AG09309 (cell line): Measurements from ENCODE around the gene SFXN3.

Source experiments
- DNase-seq: peaks from one replicate; pipeline ENCODE4 v3.0.0-alpha.2; 2010; ENCODE audit warnings: low read depth
- H3K4me3 ChIP-seq: 2 replicates; pipeline ENCODE4 v1.5.1; 2011; ENCODE audit warnings: mild to moderate bottlenecking, low read depth, low read length, moderate library complexity; ENCODE audit not compliant: control insufficient read depth
- CTCF ChIP-seq: IDR thresholded peaks from 2 replicates; pipeline ENCODE4 v1.5.1; 2011; ENCODE audit warnings: mild to moderate bottlenecking, low read depth, low read length, inconsistent platforms; ENCODE audit not compliant: insufficient read depth, control insufficient read depth; ENCODE audit errors: missing control alignments

The SFXN3 gene

GRCh38 chr10:101021692-101022251, 9.3 kb upstream of the SFXN3 start:
- H3K4me3 ChIP-seq, result no peak overlapping the region
- no peak for TF ChIP-seq CTCF
- no peak for DNase-seq

DNA sequence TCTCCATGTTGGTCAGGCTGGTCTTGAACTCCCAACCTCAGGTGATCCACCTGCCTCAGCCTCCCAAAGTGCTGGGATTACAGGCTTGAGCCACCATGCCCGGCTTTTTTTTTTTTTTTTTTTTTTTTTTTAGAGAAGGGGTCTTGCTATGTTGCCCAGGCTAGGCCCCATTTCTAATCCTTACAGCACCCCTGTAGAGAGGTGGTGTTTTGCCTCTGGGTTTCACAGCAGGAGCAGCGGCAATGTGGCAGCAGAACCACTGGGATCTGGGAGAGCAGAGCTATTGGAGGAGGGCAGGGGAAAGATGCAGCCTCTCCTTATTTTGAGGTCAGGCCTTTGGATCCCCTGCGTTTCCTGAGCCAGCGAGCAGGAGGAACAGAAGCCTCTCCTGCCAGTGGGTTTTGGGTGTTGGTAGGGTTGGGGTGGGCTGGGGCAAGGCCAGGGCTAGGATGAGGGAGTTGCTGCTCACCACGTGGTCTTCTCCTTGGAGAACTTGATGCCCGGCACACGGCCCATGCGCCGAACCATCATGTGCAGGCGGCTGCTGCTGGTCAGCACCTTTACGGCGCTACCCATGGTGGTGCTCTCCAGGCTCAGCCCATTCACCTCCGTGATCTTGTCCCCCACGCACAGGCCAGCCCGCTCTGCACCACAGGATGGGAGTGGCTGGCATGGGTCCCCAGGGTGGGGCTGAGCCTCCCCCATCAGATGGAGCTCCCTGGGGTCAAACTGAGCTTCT, 7.9 kb upstream of the SFXN3 start:
- DNase-seq, result no peak
- no peak for TF ChIP-seq CTCF
- no peak overlapping the region for H3K4me3 ChIP-seq

DNA sequence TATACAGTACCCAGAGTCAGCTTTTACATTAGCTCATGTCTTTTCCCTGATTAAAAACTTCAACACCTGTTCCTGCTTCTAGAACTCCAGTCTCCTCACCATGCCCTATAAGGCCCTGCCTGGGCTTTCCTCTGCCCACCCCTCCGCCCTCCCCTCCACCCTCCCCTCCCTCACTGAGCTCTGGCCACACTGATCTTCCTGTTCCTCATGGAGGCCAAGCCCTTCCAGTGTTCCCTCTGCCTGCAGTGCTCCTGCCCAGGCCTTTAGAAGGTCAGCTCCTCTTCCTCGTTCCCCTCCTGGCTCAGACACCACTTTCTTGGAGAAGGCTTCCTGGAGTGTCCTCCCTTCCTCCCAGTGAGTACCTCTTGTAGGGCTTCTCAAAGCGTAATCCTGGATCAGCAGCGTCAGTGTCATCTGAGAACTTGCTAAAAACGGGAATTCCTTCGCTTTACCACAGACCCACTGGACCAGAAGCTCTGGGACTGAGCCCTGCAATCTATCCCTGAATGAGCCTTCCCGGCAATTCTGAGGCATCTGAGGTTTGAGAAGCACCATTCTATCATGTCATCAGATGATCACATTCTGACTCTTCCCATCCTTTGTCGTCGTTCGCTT, 3.8 kb upstream of the SFXN3 start:
- TF ChIP-seq CTCF, result no peak
- H3K4me3 ChIP-seq, result no peak overlapping the region

DNA sequence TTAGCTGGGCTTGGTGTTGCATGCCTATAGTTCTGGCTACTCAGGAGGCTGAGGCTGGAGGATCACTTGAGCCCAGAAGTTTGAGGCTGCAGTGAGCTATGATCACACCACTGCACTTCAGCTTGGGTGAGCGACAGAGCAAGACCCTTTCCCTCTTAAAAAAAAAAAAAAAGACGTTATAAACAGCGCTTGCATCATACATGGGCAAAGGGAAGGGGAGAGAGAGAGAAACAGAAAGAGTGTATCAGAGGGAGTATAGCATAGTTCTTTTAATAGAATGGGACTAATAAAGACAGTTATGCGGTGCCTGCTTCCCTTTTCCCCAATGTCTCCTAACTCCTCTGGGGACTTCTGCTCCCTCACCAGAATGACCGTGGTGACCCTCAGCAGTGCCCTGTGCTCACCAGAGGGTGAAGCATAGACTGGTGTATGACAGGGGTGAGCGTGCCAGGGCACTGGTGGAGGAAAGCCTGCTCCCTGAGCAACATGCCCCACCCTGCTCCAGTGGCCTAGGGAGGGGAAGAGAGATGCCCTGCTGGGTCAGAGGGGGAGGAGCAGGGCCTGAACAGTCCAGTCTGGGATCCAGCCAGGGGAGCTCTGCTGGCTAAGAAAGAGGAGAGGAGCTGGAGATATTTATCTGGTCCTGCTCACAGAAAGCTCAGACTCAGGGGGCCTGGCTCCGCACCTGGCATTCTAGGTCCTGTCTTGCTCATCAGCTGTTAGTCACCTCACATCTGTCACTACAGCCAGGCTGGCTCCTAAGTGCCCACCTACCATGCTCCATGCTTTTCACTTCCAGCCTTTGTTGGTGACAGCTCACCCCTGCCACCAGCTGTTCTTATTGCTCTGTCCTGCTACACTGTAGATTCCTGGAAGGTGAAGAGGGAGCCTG, 2.3 kb upstream of the SFXN3 start:
- no peak for TF ChIP-seq CTCF
- DNase-seq, result no peak
- H3K4me3 ChIP-seq, result no peak overlapping the region

More for the DNA sequence above, 3.8 kb upstream of the SFXN3 start:
- no peak for DNase-seq

DNA sequence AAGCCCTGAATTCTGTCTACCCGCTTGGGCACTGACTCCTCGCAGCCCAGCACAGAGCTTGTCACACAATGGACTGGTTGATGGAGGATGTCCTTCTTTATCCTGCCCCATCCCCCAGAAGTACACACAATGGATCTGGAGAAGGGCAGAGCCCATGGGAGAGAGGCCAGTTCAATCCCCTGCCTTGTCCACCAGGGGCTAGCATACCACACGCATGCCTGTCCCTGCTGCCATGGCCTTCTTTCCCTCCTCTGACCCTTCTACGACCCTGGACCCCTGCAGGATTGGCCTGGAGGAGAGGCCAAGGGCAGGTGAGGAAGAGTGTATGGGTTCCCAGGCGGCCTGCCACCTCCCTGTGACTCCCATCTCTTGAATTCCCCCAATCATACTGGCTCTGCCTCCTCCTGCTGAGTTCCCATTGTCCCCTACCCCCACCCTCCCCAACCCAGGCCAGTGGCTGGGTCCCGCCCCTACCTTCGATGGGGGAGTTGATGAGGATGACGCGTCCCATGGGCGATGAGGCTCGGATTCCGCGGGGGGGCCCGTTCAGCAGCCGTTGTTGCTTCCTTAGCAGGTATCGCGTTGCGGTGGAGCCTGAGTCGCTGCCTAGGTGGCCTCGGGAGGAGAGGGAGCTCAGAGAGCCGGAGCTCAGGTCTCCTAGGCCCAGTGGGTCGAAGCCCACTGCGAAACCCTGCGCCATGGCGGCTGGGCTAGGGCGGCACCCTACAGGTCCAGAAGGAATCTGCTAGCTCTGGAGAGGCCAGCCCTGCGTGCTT, 1.3 kb upstream of the SFXN3 start:
- no peak overlapping the region for H3K4me3 ChIP-seq
- no peak for TF ChIP-seq CTCF
- DNase-seq, result no peak

DNA sequence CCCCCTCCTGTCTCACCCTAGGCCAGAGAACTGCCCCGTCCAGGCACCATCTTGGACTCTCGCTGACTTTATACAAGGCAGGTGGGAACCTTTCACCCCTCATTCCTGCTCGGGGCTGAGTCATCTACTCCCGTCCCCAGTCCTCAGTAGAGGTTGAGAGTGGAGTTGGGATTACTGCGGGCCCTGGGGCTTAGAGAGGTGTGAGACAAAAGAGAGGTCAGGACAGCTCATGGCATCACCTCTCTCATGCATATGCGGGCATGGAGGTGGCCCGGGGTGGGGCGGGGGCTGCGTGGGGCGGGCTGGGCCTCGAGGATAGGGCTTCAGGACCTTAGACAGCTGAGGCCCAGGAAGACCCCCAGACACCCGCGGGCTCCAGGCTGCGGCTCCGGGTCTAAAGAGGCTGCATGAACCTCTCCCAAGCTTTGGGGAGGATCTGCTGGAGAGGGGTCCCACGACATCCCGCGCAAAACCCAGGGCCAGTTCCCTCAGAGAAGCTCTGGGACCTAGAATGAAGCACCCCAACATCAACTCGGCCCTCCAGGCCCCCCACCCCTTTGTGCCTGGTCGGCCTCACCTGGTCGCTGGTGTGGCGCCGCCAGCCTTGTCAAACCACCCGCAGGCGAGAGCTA, 422 bp upstream of the SFXN3 start:
- no peak for TF ChIP-seq CTCF
- DNase-seq, result no peak
- peak overlapping the region; percentile 79 for H3K4me3 ChIP-seq
